A549 (cell line): ENCODE results near the gene ANKMY2.

Experiments
- EHF ChIP-seq: fragments of 250-450 bp; sonication (Bioruptor Pico); IDR thresholded peaks from 2 replicates; pipeline ENCODE4 v1.5.0; 2020; ENCODE audit warnings: mild to moderate bottlenecking
- JUNB ChIP-seq: fragments of >200 bp; sonication (Bioruptor Twin); formaldehyde crosslinking; IDR thresholded peaks from 2 replicates; pipeline ENCODE4 v1.6.1; 2016
- REST ChIP-seq: fragments of 200-600 bp; sonication (generic); IDR thresholded peaks from 2 replicates; pipeline ENCODE4 v1.6.1; 2016; ENCODE audit warnings: antibody characterized with exemption, mild to moderate bottlenecking, moderate library complexity
- TF ChIP-seq, protein P1 (sequence below): fragments of >200 bp; sonication (Bioruptor Twin); formaldehyde crosslinking; IDR thresholded peaks from 3 replicates; pipeline ENCODE4 v1.5.1; 2016

DNA sequence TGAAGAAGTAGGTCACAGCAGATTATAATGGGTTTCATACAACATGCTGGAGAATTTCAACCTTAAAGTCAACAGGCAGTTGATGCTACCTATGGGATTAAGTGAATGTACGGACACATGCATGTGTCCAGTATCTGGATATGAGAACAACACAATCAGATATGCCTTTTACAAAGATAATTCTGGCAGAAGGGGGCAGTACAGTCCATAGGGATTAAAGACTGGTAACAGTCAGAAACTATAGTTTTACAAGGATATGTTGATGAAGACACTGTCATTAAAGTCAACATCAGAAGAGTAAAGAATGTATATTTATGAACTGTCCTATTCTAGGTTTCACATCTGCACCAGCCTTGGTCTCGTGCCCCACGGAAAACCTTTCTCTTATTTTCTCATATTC lies 41.5 kb downstream of the ANKMY2 start:
- TF ChIP-seq, protein P1, sequence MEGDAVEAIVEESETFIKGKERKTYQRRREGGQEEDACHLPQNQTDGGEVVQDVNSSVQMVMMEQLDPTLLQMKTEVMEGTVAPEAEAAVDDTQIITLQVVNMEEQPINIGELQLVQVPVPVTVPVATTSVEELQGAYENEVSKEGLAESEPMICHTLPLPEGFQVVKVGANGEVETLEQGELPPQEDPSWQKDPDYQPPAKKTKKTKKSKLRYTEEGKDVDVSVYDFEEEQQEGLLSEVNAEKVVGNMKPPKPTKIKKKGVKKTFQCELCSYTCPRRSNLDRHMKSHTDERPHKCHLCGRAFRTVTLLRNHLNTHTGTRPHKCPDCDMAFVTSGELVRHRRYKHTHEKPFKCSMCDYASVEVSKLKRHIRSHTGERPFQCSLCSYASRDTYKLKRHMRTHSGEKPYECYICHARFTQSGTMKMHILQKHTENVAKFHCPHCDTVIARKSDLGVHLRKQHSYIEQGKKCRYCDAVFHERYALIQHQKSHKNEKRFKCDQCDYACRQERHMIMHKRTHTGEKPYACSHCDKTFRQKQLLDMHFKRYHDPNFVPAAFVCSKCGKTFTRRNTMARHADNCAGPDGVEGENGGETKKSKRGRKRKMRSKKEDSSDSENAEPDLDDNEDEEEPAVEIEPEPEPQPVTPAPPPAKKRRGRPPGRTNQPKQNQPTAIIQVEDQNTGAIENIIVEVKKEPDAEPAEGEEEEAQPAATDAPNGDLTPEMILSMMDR = peak; percentile 23; the same call in 2 of the 3 replicates
- no peak for TF ChIP-seq JUNB
- TF ChIP-seq EHF (CRISPR knock-in tag) = no peak
- no peak for TF ChIP-seq REST
